H1 (cell line): ENCODE results near the gene TSTD2. TPM values are rescaled to one million over a fixed set of nuclear protein-coding genes. Genes with fewer than 3 reads are reported as not detected.

Source experiments
- ASH2L ChIP-seq: fragments of 200-600, 300-600 bp; sonication (generic); IDR thresholded peaks from one replicate; pipeline ENCODE4 v1.7.1; 2017; ENCODE audit warnings: low read length
- BACH1 ChIP-seq: IDR thresholded peaks from 2 replicates; pipeline ENCODE4 v1.6.1; 2012; ENCODE audit warnings: low read length, improper control_type of control experiment
- EP300 ChIP-seq, 2 experiments: IDR thresholded peaks; 1 replicate in 1 of 2; 2 replicates in 1 of 2; pipeline ENCODE4 v1.6.1; 2011 to 2012; ENCODE audit warnings: low read depth in 2 of 2, low read length in 2 of 2, mild to moderate bottlenecking in 2 of 2, borderline replicate concordance in 1 of 2, inconsistent platforms in 1 of 2, moderate library complexity in 1 of 2
- KDM1A ChIP-seq: fragments of 200-600, 300-600 bp; sonication (generic); IDR thresholded peaks from 2 replicates; pipeline ENCODE4 v1.7.1; 2016; ENCODE audit warnings: mild to moderate bottlenecking, low read length, borderline replicate concordance
- SAP30 ChIP-seq: fragments of 300-600 bp; sonication (generic); IDR thresholded peaks from 2 replicates; pipeline ENCODE4 v1.7.1; 2012; ENCODE audit warnings: low read length, moderate library complexity, mild to moderate bottlenecking, inconsistent platforms; ENCODE audit not compliant: insufficient read depth, insufficient replicate concordance
- polyA plus RNA-seq, 7 experiments: library from polyadenylated mRNA; depleted of rRNA in 3 of 7; stranded (reverse) in 5 of 7; unstranded in 2 of 7; fragments of >200 nt in 5 of 7; fragments of 200-250 nt in 2 of 7; gene quantifications; 1 replicate in 5 of 7; 2 replicates in 1 of 7; 4 replicates in 1 of 7; pipeline versions ENCODE4 v1.2.1 to v1.2.3, GENCODE V29; 2011 to 2013; ENCODE audit warnings: missing spikeins in 2 of 7, mixed read lengths in 2 of 7
- total RNA-seq: library from RNA; stranded (reverse); fragmentation: NEBNext Ultra II Directional; extraction: Animal tissue kit (Norgen Biotek cat#: 25700); gene quantifications from 2 replicates; pipeline ENCODE4 v1.2.1, GENCODE V29; 2021
- TF ChIP-seq, protein P1 (sequence below): fragments of 300-600 bp; sonication (generic); IDR thresholded peaks from 2 replicates; pipeline ENCODE4 v1.7.1; 2012; ENCODE audit warnings: low read length, moderate library complexity, mild to moderate bottlenecking, inconsistent platforms; ENCODE audit not compliant: insufficient replicate concordance

TSTD2 gene
- total and polyA plus RNA-seq, 2 of the 8 experiments (the other 6 are each of a cell fraction or from before 2014, with no cell fraction given), result 16.1 to 17.5 TPM

DNA sequence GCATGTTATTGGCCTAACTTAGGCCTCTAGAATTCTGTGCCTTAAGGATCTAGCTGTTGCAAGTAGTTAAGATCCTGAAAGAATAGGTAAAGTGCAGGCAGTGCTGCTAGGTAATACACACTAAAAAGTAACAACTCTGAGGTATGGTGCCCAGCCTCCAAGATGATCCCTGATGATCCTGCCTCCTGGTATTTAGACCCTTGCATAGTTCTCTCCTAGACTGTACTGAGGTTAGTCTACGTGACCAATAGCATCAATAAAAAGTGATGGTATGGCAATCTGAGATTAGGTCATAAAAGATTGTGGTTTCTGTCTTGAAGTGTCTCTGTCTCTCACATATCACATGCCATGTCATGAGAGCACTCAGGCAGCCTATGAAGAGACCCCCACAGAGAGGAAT, 9.2 kb downstream of the TSTD2 start (continued):
- TF ChIP-seq, protein P1, sequence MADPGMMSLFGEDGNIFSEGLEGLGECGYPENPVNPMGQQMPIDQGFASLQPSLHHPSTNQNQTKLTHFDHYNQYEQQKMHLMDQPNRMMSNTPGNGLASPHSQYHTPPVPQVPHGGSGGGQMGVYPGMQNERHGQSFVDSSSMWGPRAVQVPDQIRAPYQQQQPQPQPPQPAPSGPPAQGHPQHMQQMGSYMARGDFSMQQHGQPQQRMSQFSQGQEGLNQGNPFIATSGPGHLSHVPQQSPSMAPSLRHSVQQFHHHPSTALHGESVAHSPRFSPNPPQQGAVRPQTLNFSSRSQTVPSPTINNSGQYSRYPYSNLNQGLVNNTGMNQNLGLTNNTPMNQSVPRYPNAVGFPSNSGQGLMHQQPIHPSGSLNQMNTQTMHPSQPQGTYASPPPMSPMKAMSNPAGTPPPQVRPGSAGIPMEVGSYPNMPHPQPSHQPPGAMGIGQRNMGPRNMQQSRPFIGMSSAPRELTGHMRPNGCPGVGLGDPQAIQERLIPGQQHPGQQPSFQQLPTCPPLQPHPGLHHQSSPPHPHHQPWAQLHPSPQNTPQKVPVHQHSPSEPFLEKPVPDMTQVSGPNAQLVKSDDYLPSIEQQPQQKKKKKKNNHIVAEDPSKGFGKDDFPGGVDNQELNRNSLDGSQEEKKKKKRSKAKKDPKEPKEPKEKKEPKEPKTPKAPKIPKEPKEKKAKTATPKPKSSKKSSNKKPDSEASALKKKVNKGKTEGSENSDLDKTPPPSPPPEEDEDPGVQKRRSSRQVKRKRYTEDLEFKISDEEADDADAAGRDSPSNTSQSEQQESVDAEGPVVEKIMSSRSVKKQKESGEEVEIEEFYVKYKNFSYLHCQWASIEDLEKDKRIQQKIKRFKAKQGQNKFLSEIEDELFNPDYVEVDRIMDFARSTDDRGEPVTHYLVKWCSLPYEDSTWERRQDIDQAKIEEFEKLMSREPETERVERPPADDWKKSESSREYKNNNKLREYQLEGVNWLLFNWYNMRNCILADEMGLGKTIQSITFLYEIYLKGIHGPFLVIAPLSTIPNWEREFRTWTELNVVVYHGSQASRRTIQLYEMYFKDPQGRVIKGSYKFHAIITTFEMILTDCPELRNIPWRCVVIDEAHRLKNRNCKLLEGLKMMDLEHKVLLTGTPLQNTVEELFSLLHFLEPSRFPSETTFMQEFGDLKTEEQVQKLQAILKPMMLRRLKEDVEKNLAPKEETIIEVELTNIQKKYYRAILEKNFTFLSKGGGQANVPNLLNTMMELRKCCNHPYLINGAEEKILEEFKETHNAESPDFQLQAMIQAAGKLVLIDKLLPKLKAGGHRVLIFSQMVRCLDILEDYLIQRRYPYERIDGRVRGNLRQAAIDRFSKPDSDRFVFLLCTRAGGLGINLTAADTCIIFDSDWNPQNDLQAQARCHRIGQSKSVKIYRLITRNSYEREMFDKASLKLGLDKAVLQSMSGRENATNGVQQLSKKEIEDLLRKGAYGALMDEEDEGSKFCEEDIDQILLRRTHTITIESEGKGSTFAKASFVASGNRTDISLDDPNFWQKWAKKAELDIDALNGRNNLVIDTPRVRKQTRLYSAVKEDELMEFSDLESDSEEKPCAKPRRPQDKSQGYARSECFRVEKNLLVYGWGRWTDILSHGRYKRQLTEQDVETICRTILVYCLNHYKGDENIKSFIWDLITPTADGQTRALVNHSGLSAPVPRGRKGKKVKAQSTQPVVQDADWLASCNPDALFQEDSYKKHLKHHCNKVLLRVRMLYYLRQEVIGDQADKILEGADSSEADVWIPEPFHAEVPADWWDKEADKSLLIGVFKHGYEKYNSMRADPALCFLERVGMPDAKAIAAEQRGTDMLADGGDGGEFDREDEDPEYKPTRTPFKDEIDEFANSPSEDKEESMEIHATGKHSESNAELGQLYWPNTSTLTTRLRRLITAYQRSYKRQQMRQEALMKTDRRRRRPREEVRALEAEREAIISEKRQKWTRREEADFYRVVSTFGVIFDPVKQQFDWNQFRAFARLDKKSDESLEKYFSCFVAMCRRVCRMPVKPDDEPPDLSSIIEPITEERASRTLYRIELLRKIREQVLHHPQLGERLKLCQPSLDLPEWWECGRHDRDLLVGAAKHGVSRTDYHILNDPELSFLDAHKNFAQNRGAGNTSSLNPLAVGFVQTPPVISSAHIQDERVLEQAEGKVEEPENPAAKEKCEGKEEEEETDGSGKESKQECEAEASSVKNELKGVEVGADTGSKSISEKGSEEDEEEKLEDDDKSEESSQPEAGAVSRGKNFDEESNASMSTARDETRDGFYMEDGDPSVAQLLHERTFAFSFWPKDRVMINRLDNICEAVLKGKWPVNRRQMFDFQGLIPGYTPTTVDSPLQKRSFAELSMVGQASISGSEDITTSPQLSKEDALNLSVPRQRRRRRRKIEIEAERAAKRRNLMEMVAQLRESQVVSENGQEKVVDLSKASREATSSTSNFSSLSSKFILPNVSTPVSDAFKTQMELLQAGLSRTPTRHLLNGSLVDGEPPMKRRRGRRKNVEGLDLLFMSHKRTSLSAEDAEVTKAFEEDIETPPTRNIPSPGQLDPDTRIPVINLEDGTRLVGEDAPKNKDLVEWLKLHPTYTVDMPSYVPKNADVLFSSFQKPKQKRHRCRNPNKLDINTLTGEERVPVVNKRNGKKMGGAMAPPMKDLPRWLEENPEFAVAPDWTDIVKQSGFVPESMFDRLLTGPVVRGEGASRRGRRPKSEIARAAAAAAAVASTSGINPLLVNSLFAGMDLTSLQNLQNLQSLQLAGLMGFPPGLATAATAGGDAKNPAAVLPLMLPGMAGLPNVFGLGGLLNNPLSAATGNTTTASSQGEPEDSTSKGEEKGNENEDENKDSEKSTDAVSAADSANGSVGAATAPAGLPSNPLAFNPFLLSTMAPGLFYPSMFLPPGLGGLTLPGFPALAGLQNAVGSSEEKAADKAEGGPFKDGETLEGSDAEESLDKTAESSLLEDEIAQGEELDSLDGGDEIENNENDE, result no peak
- TF ChIP-seq KDM1A (no peak), BACH1 (no peak), EP300 (IDR thresholded peaks at IDR 0.05; ENCODE audit: borderline replicate concordance in 1 of 2, low read depth in 2 of 2, low read length in 2 of 2) (no peak), SAP30 (no peak), ASH2L (no peak)
